GM21381 (cell line): ENCODE data around the gene LRRC49.
"Not testable (repeated sequence)": the region's sequence is repeated elsewhere in the genome, so short reads cannot be mapped to it uniquely, and the experiment has no call there.

ENCODE experiments used
- ATAC-seq: cut with Tn5 transposase; IDR thresholded peaks from one replicate; pipeline ENCODE4 v1.9.1; 2021; ENCODE audit warnings: mild to moderate bottlenecking, moderate library complexity; ENCODE audit not compliant: unreplicated experiment

LRRC49 gene

DNA sequence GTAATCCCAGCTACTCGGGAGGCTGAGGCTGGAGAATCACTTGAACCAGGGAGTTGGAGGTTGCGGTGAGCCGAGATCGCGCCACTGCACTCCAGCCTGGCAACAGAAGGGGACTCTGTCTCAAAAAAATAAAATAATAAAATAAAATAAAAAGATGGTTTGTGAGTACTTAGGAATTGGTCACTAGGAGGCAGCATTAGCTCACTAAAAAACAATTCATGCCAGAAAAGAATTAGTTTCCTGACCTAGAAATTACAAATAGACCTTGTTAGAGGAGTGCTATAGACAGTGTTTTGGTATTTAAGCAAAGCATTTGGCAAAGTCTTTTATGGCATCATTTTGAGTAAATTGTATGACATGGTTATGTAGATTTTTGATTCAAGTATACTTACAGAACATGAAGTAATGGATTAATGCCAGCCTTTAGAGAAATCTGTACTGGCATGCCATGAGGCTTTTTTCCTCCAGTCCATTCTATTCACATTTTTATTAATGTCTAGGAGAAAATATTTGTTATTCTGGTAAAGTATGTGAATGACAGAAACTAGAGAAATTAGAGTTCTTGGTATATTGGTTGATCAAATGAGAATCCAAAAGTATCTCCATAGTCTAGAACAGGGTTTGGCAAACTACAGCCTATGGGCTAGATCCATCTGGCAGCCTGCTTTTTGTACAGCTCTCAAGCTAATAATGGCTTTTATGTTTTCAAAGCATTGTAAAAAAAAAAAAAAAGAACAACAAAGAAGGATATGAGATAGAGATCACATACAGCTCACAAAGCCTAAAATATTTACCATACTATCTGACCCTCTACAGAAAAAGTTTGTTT, 81.6 kb downstream of the LRRC49 start:
- ATAC-seq: no peak

DNA sequence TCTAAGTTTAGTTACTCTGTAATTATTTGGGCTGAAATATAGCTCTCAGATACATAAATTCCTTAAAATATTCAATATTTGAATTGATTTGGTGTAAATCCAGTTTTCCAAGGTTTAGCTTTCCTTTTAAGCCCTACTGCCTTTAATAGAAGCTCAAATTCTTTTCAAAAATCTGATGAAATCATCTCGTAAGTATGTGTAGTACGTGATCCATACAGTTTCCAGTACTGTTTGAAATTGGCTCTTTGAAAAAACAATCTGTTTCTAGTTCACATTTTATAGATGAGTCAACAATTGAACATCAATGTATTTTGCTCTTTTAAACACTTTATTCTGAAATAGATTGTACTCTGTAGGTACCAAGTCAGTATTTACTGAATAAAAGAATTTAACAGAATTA, 84.2 kb downstream of the LRRC49 start:
- ATAC-seq: no peak

DNA sequence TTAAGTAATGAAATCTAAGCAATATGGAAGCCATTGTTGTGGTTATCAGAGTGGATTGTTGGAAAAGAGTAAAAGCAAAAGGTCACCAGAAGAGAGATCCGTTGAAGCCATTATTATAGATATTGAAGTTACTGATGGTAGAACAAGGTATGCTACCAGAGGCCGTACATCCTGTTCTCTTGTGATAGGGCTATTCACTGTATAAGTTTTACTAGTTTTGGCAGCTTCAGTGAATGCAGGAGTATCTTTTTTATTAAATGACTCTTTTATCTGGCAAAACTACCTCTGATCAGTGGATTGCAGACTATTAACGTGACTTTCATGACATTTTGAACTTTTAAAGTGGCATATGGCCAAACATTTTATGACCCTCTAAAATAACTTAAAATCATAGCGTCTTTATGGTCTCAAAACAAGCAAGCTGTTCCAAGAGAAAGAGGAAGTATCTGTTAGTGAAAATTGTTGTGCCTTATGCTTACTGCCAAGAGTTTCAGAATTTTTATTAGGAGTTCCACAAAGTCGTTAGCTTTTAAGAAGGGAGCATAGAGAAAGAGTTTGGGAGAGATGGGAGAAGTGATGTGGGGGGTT, 102.9 kb downstream of the LRRC49 start:
- ATAC-seq: no peak

DNA sequence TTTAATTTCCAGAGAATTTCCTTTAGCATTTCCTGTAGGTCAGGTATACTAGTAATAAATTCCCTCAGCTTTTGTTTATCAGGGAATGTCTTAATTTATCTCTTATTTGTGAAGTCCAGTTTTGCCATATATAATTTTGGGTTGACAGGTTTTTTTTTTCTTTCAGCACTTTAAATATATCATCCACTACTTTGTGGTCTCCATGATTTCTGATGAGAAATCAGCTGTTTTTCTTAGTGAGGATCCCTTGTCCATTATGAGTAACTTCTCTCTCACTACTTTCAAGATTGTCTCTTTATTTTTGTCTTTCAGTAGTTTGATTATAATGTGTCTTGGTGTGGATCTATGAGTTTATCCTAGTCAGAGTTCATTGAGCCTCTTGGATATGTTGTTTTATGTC, 105.7 kb downstream of the LRRC49 start:
- ATAC-seq: no peak

DNA sequence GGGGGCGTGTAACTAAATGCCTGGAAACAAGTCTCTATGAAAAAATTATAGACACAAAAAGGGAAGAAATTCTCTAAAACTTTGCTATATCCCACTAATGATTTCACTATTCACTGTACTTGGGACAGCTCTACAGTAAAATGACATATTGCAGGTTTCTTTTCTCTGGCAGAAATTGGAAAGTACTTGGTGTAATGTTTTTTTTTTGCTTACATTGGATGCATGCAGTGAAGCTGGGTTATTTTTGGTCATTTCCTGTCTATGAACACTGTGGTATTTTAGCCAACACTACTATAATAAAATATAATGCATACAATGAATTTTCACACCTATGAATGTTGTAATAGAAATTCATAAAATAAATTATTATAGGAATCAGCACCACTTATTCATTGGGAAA, 109.7 kb downstream of the LRRC49 start:
- ATAC-seq: no peak

DNA sequence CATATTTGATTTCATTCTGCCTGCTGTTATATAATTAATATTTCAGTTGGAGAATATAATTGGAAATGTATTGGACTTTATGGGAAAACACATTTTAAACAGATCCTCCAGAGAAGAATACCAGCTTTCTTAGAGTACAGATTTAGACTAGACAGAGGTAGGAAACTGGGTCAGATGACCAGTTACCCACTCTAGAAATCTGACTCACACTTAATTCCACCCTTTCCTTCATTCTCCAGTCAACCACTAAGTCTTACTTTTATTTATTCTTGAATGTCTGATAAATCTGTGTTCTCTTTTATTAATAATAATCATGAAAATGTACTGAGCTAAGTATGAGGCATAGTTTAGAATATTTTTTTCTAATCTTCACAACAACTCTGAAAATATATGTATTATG, 110.7 kb downstream of the LRRC49 start:
- ATAC-seq: no peak

DNA sequence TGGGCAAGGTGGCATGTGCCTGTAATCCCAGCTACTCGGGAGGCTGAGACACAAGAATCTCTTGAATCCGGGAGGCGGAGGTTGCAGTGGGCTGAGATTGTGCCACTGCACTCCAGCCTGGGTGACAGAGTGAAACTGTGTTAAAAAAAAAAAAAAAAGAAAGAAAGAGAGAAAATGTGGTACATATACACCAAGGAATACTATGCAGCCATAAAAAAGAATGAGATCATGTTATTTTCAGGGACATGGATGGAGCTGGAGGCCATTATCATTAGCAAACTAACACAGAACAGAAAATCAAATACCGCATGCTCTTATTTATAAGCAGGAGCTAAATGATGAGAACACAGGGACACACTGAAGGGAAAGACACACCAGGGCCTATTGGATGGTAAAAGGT, 111.9 kb downstream of the LRRC49 start:
- ATAC-seq: not testable (repeated sequence)

DNA sequence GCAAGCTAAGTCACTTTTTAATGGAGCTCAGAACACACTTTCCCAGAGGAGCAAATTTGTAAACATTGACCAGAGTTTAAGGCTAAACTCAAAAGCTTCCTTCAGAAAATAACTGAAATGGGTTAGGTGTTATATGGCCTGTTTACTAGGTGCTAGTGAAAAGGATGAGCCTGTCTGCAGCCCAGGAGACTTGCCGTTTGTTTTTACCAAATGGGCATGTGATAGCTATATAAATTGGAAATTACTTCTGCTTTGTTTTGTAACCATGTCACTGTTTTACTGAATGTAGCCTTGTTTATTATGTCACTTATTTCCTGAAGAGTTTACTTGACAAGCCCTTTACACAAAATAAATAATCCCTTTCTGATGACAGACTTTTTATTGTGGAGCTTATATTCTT, 113.3 kb downstream of the LRRC49 start:
- ATAC-seq: no peak

DNA sequence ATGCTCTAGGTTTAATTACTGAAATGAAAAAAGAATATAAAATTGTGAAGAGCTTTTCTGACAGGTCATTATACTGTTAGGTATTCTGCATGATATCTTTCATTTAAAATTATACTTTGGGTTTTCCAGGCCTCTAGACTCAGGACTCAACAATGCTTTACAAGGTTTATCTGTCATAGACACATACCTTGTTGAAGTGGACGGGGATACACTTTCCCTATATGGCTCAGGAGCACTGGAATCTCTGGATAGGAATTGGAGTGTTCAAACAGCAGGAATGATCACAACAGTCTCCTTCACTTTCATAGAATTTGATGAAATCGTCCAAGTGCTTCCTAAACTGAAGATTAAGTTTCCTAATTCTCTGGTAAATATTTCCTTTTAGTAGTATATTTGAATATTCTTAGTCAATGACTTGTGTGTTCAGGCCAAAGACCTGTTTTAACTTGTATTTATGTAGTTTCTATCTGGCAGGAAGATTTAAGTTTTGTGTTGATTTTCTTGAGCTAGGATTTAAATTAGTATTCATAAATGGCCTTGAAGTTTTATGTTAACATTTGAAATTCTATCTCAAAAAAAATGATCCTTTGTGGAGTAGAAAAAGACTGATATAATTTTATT, 115.7 kb downstream of the LRRC49 start:
- no peak for ATAC-seq

DNA sequence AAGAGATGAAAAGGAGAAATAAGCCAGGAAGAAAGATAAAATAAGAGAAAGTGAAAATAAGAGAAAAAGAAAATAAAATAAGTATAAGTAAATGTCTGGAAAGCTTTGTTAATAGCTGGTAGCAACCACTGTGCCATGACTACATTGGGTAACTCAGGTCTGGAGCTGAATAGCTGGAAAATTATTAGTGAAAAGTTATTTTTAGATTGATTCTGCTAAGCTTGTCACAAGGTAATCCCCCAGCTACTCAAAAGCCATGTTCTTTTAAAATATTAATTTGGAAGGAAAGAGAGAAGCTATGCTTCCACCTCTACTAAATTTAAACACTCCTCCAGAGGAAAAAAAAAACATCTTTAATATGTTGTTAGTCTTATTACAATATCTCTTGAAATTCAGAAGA, 117.8 kb downstream of the LRRC49 start:
- ATAC-seq: no peak

DNA sequence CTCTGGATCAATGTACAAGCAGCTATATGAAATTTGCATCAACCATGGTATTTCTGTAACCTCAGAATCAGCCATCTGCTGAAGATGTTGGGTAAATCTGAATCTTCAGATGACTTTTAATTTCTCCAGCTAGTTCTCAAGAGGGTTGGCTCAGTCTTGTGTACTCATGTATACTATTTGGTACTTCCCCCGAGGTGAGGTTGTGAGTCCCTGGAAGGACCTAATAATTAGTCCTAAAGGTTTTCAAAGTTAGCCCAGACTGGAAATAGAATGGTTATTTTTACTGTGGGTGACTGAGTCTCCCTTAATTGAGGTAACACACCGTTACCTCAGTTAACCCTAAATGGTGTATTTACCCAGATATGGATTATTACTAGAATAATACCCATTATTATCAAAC, 118.4 kb downstream of the LRRC49 start:
- no peak for ATAC-seq

DNA sequence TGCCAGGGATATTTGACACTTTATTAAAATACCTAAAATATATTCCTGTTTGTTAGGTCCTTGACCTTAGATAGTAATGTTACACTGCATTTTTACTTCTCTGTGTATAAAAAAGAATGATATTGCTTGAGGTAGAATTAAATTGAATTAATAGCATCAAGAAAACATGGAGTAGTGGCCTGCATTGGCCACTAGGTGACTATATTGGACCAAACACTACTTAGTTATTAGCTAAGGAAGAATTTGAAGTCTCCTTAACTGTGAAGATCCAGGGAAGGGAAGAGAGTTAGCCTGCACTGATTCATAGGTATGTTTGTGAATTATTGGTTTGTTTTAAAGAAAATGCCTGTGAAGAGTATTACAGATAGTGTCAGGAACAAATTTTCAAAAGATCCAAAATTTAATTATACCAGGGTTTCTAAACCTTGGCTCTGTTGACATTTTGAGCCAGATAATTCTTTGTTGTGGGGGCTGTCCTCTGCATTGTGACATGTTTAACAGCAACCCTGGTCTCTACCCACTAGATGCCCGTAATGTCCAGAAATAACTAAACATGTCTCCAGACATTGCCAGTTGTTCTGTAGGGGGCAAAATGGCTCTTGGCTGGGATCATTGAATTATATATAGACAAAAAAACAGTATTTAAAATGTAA, 119.0 kb downstream of the LRRC49 start:
- ATAC-seq: no peak

DNA sequence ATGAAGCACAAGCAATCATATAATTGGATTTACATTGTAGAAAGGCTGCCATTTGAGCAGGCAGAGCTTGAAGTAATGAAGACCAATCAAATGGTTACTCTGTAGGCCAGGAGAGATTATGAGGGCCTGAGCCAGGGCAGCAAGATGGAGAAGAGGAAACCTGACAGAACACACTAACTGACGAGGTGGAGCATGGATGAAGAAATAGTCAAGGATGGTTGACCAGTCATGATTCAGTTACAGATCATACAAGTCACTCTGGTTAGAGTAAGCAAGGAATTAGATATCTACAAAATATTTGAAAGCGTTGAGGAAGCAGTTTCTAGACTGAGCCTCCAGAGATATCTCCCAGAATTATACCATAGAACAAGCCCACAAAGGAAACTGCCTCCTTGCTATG, 120.8 kb downstream of the LRRC49 start:
- ATAC-seq: no peak

DNA sequence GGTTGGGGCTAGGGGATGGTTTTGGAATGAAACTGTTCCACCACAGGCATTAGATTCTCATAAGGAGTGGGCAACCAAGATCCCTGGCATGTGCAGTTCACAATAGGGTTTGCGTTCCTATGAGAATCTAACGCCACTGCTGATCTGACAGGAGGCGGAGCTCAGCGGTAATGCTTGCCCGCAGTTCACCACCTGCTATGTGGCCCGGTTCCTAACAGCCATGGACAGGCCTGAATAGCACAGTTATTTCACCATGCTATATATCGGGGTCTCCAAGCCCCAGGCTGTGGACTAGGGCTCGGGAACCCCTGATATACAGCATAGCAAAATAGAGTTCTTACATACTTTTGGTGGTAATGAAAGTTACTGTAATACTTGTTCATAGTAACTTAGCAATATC, 122.7 kb downstream of the LRRC49 start:
- ATAC-seq: no peak

DNA sequence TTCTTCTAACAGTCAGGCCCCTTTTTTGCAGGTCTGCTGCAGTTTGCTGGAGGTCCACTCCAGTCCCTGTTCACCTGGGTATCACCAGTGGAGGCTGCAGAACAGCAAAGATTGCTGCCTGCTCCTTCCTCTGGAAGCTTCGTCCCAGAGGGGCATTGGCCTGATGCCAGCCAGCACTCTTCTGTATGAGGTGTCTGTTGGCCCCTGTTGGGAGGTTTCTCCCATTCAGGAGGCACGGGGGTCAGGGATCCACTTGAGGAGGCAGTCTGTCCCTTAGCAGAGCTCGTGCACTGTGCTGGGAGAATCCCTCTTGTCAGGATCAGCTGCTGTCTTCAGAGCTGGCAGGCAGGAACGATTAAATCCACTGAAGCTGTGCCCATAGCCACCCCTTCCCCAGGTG, 138.6 kb downstream of the LRRC49 start:
- ATAC-seq: not testable (repeated sequence)

DNA sequence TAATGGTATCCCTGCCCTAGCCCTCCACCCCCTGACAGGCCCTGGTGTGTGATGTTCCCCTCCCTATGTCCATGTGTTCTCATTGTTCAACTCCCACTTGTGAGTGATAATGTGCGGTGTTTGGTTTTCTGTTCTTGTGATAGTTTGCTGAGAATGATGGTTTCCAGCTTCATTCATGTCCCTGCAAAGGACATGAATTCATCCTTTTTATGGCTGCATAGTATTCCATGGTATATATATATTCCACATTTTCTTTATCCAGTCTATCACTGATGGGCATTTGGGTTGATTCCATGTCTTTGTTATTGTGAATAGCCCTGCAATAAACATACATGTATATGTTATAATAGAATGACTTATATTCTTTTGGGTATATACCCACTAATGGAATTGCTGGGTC, 142.9 kb downstream of the LRRC49 start:
- ATAC-seq: not testable (repeated sequence)

DNA sequence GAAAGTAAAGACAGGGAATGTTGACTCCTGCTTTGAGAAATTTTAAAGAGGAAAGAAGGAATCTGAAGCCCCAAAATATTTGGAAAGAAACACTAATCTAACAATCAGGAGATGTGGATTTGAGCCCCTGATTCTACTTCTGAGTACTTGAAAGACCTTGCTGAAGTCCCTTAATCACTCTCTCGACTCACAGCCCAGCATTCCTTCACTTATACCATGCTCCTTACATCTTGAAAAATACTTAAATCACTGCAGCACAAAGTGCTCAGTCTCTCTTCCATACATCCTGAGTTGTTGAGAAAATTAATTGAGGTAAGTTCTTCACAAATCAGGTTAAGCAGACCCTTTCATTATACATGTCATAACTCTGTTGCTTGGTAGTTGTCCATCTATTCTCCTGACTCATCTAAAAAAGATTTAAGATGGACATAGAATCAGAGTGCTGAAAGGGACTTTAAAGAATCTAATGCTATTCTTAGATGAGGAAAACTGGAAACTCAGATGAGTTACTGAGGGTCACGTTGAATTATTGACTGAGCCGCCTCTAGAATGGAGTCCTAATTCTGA, 149.8 kb downstream of the LRRC49 start:
- no peak for ATAC-seq

DNA sequence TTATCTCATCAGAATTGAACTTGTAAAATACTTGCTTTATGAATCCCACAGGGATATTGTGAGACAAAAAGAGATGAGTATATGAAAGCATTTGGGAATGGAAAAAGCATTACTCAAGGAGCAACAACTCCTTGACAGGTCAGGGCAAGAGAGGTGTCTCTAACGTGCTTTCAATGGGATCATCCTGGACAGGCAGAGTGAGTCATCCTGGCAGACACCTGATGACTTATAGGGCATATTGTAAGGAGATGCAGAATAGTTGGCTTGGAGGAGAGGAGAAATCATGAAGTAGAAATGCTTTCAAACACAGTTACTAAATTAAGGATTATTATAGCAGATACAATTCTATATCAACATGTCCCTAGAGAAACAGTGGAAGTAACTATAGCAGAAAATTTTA, 150.7 kb downstream of the LRRC49 start:
- no peak for ATAC-seq

DNA sequence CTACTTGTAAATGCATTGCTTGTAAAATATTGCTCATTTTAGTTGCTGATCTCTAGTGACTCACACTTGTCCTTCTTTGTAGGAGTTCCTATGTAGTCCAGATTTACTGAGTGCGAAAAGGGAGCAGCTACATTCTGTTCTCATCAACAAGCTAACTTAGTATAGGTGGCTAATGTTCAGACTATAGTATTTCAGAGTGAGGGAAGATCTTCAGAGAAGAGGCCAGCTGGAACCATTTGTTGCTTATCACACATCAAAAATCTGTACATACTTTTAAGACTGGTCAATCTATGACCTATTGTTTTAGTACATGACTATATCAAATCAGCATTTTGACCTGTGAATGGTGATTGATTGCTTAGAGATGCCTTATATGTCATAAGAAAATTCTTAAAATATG, 151.4 kb downstream of the LRRC49 start:
- no peak for ATAC-seq

DNA sequence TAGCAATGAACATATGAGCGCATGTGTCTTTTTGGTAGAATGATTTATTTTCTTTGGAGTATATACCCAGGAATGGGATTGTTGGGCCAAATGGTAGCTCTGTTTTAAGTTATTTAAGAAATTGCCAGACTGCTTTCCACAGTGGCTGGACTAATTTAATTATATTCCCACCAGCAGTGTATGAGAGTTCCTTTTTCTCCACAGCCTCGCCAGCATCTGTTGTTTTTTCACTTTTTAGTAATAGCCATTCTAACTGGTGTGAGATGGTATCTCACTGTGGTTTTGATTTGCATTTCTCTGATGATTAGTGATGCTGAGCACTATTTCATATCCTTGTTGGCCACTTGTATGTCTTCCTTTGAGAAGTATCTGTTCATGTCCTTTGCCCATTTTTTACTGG, 153.5 kb downstream of the LRRC49 start:
- ATAC-seq: not testable (repeated sequence)

DNA sequence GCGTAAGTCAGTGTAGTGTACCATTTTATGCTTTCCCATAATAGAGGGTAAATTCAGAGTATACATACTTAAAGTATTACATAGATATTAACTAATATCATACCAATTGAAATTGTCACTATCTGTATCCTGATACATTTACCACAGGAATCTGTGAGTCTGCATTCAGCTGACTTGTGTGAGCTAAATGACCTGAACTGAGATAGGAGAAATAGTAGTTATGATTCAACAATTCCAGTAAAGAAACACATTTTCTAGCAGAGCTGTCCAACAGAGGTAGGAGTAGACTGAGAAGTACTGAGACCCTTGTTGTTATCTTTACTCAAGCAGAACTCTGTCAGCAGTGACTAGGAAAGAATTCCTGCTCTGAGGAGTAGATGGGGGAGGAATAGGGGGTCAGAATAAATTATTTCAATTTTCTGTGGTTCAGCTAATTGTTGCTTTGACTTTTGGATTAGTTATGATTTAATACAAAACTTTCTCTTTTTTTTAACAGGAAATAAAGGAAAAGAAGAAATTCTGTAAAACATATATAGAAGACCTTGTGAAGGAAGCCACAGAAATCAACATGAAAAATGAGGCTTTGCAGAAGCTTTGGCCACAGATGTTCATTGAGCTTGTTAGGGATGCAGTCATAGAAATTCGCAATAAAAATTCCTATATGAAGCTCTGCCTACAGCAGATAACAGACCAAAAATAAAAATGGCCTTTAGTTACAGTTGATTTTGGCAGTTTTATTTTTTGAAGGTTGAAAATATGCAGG, 156.5 kb downstream of the LRRC49 start:
- no peak for ATAC-seq
